ENCODE data around the gene TMPRSS13. TPM values are rescaled to one million over a fixed set of nuclear protein-coding genes. Genes with fewer than 3 reads are reported as not detected.

The TMPRSS13 gene
- total and polyA plus RNA-seq, 2 of the 13 experiments (the other 11 are each of a cell fraction or from before 2014, with no cell fraction given): not detected

DNA sequence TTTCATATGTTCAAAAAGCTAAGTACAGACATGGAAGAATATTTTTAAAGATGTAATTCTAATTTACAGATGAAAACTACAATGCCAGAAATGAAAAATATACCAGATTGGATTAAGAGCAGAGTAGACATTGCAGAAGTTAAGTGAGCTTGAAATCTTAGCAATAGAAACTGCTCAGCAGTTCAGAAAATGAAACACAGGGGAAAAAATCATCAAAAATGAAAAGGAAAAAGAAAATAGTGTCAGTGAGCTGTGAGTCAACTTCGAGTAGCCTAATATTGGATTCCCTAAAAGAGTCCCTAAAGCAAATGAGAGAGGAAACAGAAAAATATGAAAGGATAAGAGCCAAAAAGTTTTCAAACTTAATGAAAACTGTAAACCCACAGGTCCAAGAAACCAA, 31.2 kb upstream of the TMPRSS13 start (continued):
- TF ChIP-seq, protein P1, sequence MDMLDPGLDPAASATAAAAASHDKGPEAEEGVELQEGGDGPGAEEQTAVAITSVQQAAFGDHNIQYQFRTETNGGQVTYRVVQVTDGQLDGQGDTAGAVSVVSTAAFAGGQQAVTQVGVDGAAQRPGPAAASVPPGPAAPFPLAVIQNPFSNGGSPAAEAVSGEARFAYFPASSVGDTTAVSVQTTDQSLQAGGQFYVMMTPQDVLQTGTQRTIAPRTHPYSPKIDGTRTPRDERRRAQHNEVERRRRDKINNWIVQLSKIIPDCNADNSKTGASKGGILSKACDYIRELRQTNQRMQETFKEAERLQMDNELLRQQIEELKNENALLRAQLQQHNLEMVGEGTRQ (IDR thresholded peaks at IDR 0.05; ENCODE audit: low read depth, low read length): no peak
- TF ChIP-seq, protein P1 (CRISPR knock-in tag; IDR thresholded peaks at IDR 0.05; ENCODE audit: borderline replicate concordance): no peak
- no peak for TF ChIP-seq ARID2 (CRISPR knock-in tag; IDR thresholded peaks at IDR 0.05; ENCODE audit: borderline replicate concordance)
- no peak for TF ChIP-seq HOXD1 (CRISPR knock-in tag; IDR thresholded peaks at IDR 0.05)
- TF ChIP-seq, protein P2, sequence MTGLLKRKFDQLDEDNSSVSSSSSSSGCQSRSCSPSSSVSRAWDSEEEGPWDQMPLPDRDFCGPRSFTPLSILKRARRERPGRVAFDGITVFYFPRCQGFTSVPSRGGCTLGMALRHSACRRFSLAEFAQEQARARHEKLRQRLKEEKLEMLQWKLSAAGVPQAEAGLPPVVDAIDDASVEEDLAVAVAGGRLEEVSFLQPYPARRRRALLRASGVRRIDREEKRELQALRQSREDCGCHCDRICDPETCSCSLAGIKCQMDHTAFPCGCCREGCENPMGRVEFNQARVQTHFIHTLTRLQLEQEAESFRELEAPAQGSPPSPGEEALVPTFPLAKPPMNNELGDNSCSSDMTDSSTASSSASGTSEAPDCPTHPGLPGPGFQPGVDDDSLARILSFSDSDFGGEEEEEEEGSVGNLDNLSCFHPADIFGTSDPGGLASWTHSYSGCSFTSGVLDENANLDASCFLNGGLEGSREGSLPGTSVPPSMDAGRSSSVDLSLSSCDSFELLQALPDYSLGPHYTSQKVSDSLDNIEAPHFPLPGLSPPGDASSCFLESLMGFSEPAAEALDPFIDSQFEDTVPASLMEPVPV (CRISPR knock-in tag; IDR thresholded peaks at IDR 0.05): no peak
- TF ChIP-seq KDM3A (CRISPR knock-in tag; IDR thresholded peaks at IDR 0.05; ENCODE audit: low read depth): no peak
- TF ChIP-seq RFXAP (CRISPR knock-in tag; IDR thresholded peaks at IDR 0.05; ENCODE audit: borderline replicate concordance): no peak
- no peak for TF ChIP-seq SPEN (CRISPR knock-in tag; IDR thresholded peaks at IDR 0.05; ENCODE audit: low read depth)
- TF ChIP-seq, protein P3, sequence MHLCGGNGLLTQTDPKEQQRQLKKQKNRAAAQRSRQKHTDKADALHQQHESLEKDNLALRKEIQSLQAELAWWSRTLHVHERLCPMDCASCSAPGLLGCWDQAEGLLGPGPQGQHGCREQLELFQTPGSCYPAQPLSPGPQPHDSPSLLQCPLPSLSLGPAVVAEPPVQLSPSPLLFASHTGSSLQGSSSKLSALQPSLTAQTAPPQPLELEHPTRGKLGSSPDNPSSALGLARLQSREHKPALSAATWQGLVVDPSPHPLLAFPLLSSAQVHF (CRISPR knock-in tag; IDR thresholded peaks at IDR 0.05): no peak

Data from HepG2 (cell line).